Hepatocyte (in vitro differentiated cells): ENCODE data around the gene SNX24. TPM values are rescaled to one million over a fixed set of nuclear protein-coding genes. Genes with fewer than 3 reads are reported as not detected.

ENCODE experiments used
- DNase-seq: peaks from one replicate; pipeline ENCODE4 v3.0.0-alpha.2; 2016; ENCODE audit warnings: low spot score
- H2AFZ ChIP-seq: fragments of 200-600 bp; sonication (generic); 2 replicates; pipeline ENCODE4 v1.6.0; 2016; ENCODE audit warnings: antibody characterized with exemption, mild to moderate bottlenecking
- H3K27ac ChIP-seq: fragments of 200-600 bp; sonication (generic); 2 replicates; pipeline ENCODE4 v1.5.1; 2016; ENCODE audit warnings: mild to moderate bottlenecking
- H3K27me3 ChIP-seq: fragments of 200-600 bp; sonication (generic); 2 replicates; pipeline ENCODE4 v1.6.1; 2016
- H3K36me3 ChIP-seq: fragments of 200-600 bp; sonication (generic); replicated peaks from 2 replicates; pipeline ENCODE4 v1.5.1; 2016; ENCODE audit warnings: low read depth; ENCODE audit not compliant: insufficient read depth
- H3K4me1 ChIP-seq: fragments of 200-600 bp; sonication (generic); 2 replicates; pipeline ENCODE4 v1.5.1; 2016; ENCODE audit warnings: mild to moderate bottlenecking, moderate library complexity; ENCODE audit not compliant: insufficient read depth
- H3K4me2 ChIP-seq: fragments of 200-600 bp; sonication (generic); 2 replicates; pipeline ENCODE4 v1.6.0; 2016
- H3K4me3 ChIP-seq: fragments of 200-600 bp; sonication (generic); 2 replicates; pipeline ENCODE4 v1.5.1; 2016; ENCODE audit warnings: mild to moderate bottlenecking
- H3K79me2 ChIP-seq: fragments of 200-600 bp; sonication (generic); 2 replicates; pipeline ENCODE4 v1.6.0; 2017; ENCODE audit warnings: mild to moderate bottlenecking
- H3K9me2 ChIP-seq: fragments of 200-600 bp; sonication (generic); replicated peaks from 2 replicates; pipeline ENCODE4 v1.6.0; 2017; ENCODE audit warnings: mild to moderate bottlenecking; ENCODE audit not compliant: insufficient read depth
- H3K9me3 ChIP-seq: fragments of 200-600 bp; sonication (generic); 2 replicates; pipeline ENCODE4 v1.5.1; 2016; ENCODE audit warnings: low read depth, mild to moderate bottlenecking
- H4K20me1 ChIP-seq: fragments of 200-600 bp; sonication (generic); 2 replicates; pipeline ENCODE4 v1.6.0; 2016; ENCODE audit warnings: mild to moderate bottlenecking; ENCODE audit not compliant: insufficient read depth, poor library complexity, severe bottlenecking
- EZH2 ChIP-seq: fragments of 200-600 bp; sonication (generic); IDR thresholded peaks from 2 replicates; pipeline ENCODE4 v1.6.1; 2016; ENCODE audit warnings: antibody characterized with exemption, mild to moderate bottlenecking, borderline replicate concordance
- EZH2phosphoT487 ChIP-seq: fragments of 200-600 bp; sonication (generic); IDR thresholded peaks from one replicate; pipeline ENCODE4 v1.6.1; 2018; ENCODE audit warnings: antibody characterized with exemption, mild to moderate bottlenecking, low read depth, moderate library complexity; ENCODE audit not compliant: unreplicated experiment, severe bottlenecking
- WGBS: methylation state at CpG from one replicate; pipeline ENCODE4 v1.1.6; 2016; ENCODE audit warnings: low lambda C conversion rate; ENCODE audit errors: missing lambda C conversion rate; 5-methylcytosine and 5-hydroxymethylcytosine counted together
- polyA plus RNA-seq: library from polyadenylated mRNA; unstranded; fragments of >200 nt; fragmentation: Nextera tagmentation; extraction: Ambion mirVana; gene quantifications from 2 replicates; pipeline ENCODE4 v1.2.1, GENCODE V29; 2016
- total RNA-seq: library from RNA; depleted of rRNA; stranded (reverse); fragments of >200 nt; gene quantifications from 2 replicates; pipeline ENCODE4 v1.2.3, GENCODE V29; 2014
- TF ChIP-seq, protein P1 (sequence below): fragments of 200-600 bp; sonication (generic); IDR thresholded peaks from 2 replicates; pipeline ENCODE4 v1.5.1; 2016; ENCODE audit warnings: antibody characterized with exemption, mild to moderate bottlenecking; ENCODE audit not compliant: poor library complexity

Gene SNX24
- total and polyA plus RNA-seq, 2 experiments from 2014 or later: 28.8 to 38.2 TPM

DNA sequence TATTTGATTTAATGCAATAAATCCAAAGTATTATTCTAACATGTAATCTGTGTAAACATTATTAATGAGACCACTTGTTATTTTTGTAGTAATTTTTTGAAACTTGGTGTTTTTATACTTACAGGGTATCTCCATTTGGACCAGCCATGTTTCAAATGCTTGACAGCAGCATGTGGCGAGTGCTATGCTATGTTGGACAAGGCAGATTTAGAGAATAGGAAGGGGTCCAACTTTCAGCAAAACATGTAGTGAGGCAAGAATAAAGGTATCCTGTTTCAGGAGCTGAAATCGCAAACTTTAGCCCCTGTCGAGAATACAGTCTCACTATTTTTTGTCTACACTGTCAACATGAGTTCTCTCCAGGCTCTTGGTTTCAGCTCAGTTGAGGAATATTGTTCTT is 33.7 kb downstream of the SNX24 start:
- no peak overlapping the region for H3K4me3 ChIP-seq
- peaks cover 35% of the 10 kb centered on the region for H3K79me2 ChIP-seq
- WGBS: 88% methylated on average over 3 of the region's 3 CpGs
- H2AFZ ChIP-seq: no peak overlapping the region
- no peaks in the 10 kb centered on the region for H3K27me3 ChIP-seq
- H3K9me3 ChIP-seq: no peaks in the 10 kb centered on the region
- no peaks in the 10 kb centered on the region for H4K20me1 ChIP-seq
- no peak overlapping the region for H3K27ac ChIP-seq
- no peak overlapping the region for H3K4me2 ChIP-seq
- TF ChIP-seq EZH2phosphoT487: no peak
- TF ChIP-seq EZH2: no peak
- TF ChIP-seq, protein P1, sequence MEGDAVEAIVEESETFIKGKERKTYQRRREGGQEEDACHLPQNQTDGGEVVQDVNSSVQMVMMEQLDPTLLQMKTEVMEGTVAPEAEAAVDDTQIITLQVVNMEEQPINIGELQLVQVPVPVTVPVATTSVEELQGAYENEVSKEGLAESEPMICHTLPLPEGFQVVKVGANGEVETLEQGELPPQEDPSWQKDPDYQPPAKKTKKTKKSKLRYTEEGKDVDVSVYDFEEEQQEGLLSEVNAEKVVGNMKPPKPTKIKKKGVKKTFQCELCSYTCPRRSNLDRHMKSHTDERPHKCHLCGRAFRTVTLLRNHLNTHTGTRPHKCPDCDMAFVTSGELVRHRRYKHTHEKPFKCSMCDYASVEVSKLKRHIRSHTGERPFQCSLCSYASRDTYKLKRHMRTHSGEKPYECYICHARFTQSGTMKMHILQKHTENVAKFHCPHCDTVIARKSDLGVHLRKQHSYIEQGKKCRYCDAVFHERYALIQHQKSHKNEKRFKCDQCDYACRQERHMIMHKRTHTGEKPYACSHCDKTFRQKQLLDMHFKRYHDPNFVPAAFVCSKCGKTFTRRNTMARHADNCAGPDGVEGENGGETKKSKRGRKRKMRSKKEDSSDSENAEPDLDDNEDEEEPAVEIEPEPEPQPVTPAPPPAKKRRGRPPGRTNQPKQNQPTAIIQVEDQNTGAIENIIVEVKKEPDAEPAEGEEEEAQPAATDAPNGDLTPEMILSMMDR: no peak
- H3K9me2 ChIP-seq: no peaks in the 10 kb centered on the region
- no peaks in the 10 kb centered on the region for H3K36me3 ChIP-seq
- H3K4me1 ChIP-seq: peaks cover 9% of the 10 kb centered on the region
- DNase-seq: no peak

DNA sequence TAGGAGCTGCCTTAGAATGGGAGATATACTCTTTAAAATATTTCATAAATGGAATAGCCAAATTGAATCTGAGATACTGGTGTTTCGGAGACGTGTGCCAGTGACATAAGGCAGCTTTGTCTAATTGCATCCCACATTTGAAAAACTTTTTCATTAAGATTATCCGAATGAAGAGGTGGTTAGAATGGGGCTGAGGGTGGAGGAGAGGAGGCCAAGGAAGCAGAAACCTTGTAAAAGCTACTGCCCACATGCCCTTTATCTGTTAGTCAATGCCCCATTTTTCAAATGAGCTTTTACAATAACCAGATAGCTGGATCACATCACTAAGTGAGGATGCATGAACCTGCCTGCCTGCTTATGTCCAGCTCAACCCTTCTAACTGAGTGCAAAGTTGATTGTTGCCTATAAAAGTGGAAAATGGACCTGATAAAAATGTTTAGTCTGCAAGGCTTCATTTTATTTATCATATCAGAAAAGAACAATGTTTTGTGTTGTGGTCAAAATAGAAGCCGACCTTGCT is 34.8 kb downstream of the SNX24 start:
- Histone ChIP-seq H3K79me2 (peaks cover 27% of the 10 kb centered on the region), H3K27me3 (no peaks in the 10 kb centered on the region), H3K4me2 (no peak overlapping the region)

DNA sequence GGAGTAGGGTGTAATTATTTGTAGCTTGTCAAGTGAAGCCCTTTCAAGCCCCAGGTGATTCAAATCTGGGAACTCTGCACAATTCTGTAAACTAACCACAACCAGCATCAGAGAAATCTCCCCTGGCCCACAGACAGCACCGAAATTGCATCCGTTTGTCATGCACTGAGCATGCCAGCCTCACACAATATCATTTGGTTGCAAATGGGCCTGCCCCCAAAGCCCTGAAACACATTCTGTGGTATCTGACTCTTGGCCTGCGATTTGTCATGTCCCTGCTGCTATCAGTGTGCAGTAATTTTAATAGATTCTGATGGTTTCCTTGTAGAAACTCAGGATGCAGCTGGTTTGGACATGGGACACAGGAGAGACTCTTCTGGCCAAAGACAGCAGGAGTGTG is 35.3 kb downstream of the SNX24 start:
- H3K4me3 ChIP-seq: no peak overlapping the region
- H2AFZ ChIP-seq: no peak overlapping the region
- no peak overlapping the region for H3K4me2 ChIP-seq
- no peak overlapping the region for H3K27ac ChIP-seq
- H3K4me1 ChIP-seq: peaks cover 9% of the 10 kb centered on the region
- no peak for TF ChIP-seq EZH2
- no peak for TF ChIP-seq EZH2phosphoT487
- TF ChIP-seq, protein P1: no peak
- no peaks in the 10 kb centered on the region for H3K36me3 ChIP-seq
- H3K27me3 ChIP-seq: no peaks in the 10 kb centered on the region
- H3K9me2 ChIP-seq: no peaks in the 10 kb centered on the region
- H3K9me3 ChIP-seq: no peaks in the 10 kb centered on the region
- no peaks in the 10 kb centered on the region for H4K20me1 ChIP-seq
- no peak for DNase-seq
- peaks cover 22% of the 10 kb centered on the region for H3K79me2 ChIP-seq
- WGBS: 56% methylated on average over 3 of the region's 3 CpGs

More for the DNA sequence above, 34.8 kb downstream of the SNX24 start:
- no peak for DNase-seq
- no peak overlapping the region for H3K4me3 ChIP-seq
- no peaks in the 10 kb centered on the region for H3K9me2 ChIP-seq
- TF ChIP-seq EZH2 (no peak), EZH2phosphoT487 (no peak)
- TF ChIP-seq, protein P1: no peak
- WGBS: 68% methylated on average over 4 of the region's 4 CpGs
- H3K4me1 ChIP-seq: peaks cover 9% of the 10 kb centered on the region
- H4K20me1 ChIP-seq: no peaks in the 10 kb centered on the region
- H3K36me3 ChIP-seq: no peaks in the 10 kb centered on the region
- H3K27ac ChIP-seq: no peak overlapping the region
- H3K9me3 ChIP-seq: no peaks in the 10 kb centered on the region
- no peak overlapping the region for H2AFZ ChIP-seq
